Stimulated activated CD4-positive, alpha-beta T cell treated with anti-CD3 and anti-CD28 coated beads, Interleukin-4, amount 100 ng/mL, for 48 hours (primary cell): ENCODE results near the gene RFX3.

Experiments used
- DNase-seq, 2 donors: peaks; one replicate each; pipeline ENCODE4 v3.0.0-alpha.2; 2020; ENCODE audit warnings: low read depth in 2 of 2

The RFX3 gene

GRCh38 chr9:3477236-3477834 is 48.5 kb downstream of the RFX3 start:
- no peak for DNase-seq

GRCh38 chr9:3475300-3476020 is 50.3 kb downstream of the RFX3 start:
- DNase-seq = no peak

GRCh38 chr9:3474821-3475220 is 51.0 kb downstream of the RFX3 start:
- no peak for DNase-seq

GRCh38 chr9:3473405-3473804 is 52.4 kb downstream of the RFX3 start:
- no peak for DNase-seq

- DNase-seq = no peak
Measured at GRCh38 chr9:3471883-3472282, 53.9 kb downstream of the RFX3 start.

- DNase-seq = no peak
Measured at GRCh38 chr9:3468421-3469205, 57.2 kb downstream of the RFX3 start.

- peak; percentile 24 to 32 for DNase-seq
Measured at GRCh38 chr9:3467593-3468219, 58.1 kb downstream of the RFX3 start.

- no peak for DNase-seq
Measured at GRCh38 chr9:3464033-3464638, 61.7 kb downstream of the RFX3 start.

GRCh38 chr9:3458806-3459475 is 66.9 kb downstream of the RFX3 start:
- DNase-seq = no peak

GRCh38 chr9:3457175-3457574 is 68.6 kb downstream of the RFX3 start:
- DNase-seq = no peak

- no peak for DNase-seq
Measured at GRCh38 chr9:3455717-3456116, 70.1 kb downstream of the RFX3 start.

GRCh38 chr9:3455094-3455493 is 70.7 kb downstream of the RFX3 start:
- DNase-seq = no peak

GRCh38 chr9:3451956-3452355 is 73.8 kb downstream of the RFX3 start:
- no peak for DNase-seq

GRCh38 chr9:3447788-3448187 is 78.0 kb downstream of the RFX3 start:
- no peak for DNase-seq

GRCh38 chr9:3447143-3447542 is 78.7 kb downstream of the RFX3 start:
- DNase-seq = no peak

GRCh38 chr9:3446313-3446712 is 79.5 kb downstream of the RFX3 start:
- DNase-seq = no peak

GRCh38 chr9:3444016-3444415 is 81.8 kb downstream of the RFX3 start:
- DNase-seq = no peak

- peak; percentile 6 to 26 for DNase-seq
Measured at GRCh38 chr9:3441197-3441816, 84.5 kb downstream of the RFX3 start.

- DNase-seq = no peak
Measured at GRCh38 chr9:3436629-3437420, 89.0 kb downstream of the RFX3 start.

- no peak for DNase-seq
Measured at GRCh38 chr9:3435732-3436131, 90.1 kb downstream of the RFX3 start.
